Colonic mucosa (tissue), 4 donors: ENCODE data around the gene PASK. TPM values are rescaled to one million over a fixed set of nuclear protein-coding genes. Genes with fewer than 3 reads are reported as not detected.

Experiments
- DNase-seq: peaks from one replicate; pipeline ENCODE4 v3.0.0-alpha.2; 2020
- H3K27ac ChIP-seq: fragments of 200-600 bp; one replicate; pipeline ENCODE4 v1.8.0; 2021
- H3K27me3 ChIP-seq: fragments of 200-600 bp; one replicate; pipeline ENCODE4 v1.8.0; 2021
- H3K36me3 ChIP-seq: fragments of 200-600 bp; one replicate; pipeline ENCODE4 v1.8.0; 2021
- H3K4me1 ChIP-seq: fragments of 200-600 bp; one replicate; pipeline ENCODE4 v1.8.0; 2021; ENCODE audit warnings: mild to moderate bottlenecking
- H3K4me3 ChIP-seq: fragments of 200-600 bp; one replicate; pipeline ENCODE4 v1.8.0; 2021
- H3K9ac ChIP-seq, 2 donors: one replicate each; pipeline ENCODE4 v1.7.0; 2013; ENCODE audit warnings: control low read depth in 2 of 2, low read depth in 2 of 2, low read length in 2 of 2
- H3K9me3 ChIP-seq: fragments of 200-600 bp; one replicate; pipeline ENCODE4 v1.8.0; 2021
- intact Hi-C: fragments of 100-400 bp; cut with DNase I; formaldehyde crosslinking; loops from one replicate; pipeline ENCODE4 v1.14.1; 2022
- total RNA-seq, 2 donors: library from RNA; stranded (reverse); fragmentation: NEBNext Ultra II Directional in 1 of 2; extraction: Animal tissue kit (Norgen Biotek cat#: 25700) in 1 of 2; gene quantifications; one replicate each; pipeline ENCODE4 v1.2.1, GENCODE V29; 2021
- TF ChIP-seq, protein P1 (sequence below): fragments of 200-600 bp; IDR thresholded peaks from one replicate; pipeline ENCODE4 v1.8.0; 2022; ENCODE audit warnings: antibody characterized with exemption, mild to moderate bottlenecking
- donor health status: healthy.
- donor health status: DM: no; HTN: no; CAD: no.
- donor health status: DM: no; HTN: no; CAD: no.

Gene PASK
- total RNA-seq, 2 donors from 2014 or later, result 5.6 to 39.2 TPM

DNA sequence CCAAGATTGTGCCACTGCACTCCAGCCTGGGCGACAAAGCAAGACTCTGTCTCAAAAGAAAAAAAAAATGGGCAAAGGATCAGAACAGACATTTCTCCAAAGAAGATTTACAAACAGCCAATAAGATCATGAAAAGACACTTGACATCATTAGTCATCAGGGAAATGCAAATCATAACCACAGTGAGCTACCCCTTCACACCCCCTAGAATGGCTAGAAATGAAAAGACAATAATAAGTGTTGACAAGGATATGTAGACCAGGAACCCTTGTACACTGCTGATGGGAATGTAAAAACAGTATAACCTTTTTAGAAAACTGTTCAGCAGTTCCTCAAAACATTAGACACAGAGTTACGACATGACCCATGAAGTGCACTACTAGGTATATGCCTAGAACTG lies 28.8 kb downstream of the PASK start:
- Histone ChIP-seq H3K27me3 (no peaks in the 10 kb centered on the region), H3K9me3 (no peaks in the 10 kb centered on the region), H3K9ac (no peak overlapping the region), H3K27ac (no peak overlapping the region), H3K4me1 (no peaks in the 10 kb centered on the region), H3K36me3 (no peaks in the 10 kb centered on the region), H3K4me3 (no peak overlapping the region)
- TF ChIP-seq, protein P1, sequence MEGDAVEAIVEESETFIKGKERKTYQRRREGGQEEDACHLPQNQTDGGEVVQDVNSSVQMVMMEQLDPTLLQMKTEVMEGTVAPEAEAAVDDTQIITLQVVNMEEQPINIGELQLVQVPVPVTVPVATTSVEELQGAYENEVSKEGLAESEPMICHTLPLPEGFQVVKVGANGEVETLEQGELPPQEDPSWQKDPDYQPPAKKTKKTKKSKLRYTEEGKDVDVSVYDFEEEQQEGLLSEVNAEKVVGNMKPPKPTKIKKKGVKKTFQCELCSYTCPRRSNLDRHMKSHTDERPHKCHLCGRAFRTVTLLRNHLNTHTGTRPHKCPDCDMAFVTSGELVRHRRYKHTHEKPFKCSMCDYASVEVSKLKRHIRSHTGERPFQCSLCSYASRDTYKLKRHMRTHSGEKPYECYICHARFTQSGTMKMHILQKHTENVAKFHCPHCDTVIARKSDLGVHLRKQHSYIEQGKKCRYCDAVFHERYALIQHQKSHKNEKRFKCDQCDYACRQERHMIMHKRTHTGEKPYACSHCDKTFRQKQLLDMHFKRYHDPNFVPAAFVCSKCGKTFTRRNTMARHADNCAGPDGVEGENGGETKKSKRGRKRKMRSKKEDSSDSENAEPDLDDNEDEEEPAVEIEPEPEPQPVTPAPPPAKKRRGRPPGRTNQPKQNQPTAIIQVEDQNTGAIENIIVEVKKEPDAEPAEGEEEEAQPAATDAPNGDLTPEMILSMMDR, result no peak
- intact Hi-C loops, result no loop called here
- DNase-seq, result no peak

DNA sequence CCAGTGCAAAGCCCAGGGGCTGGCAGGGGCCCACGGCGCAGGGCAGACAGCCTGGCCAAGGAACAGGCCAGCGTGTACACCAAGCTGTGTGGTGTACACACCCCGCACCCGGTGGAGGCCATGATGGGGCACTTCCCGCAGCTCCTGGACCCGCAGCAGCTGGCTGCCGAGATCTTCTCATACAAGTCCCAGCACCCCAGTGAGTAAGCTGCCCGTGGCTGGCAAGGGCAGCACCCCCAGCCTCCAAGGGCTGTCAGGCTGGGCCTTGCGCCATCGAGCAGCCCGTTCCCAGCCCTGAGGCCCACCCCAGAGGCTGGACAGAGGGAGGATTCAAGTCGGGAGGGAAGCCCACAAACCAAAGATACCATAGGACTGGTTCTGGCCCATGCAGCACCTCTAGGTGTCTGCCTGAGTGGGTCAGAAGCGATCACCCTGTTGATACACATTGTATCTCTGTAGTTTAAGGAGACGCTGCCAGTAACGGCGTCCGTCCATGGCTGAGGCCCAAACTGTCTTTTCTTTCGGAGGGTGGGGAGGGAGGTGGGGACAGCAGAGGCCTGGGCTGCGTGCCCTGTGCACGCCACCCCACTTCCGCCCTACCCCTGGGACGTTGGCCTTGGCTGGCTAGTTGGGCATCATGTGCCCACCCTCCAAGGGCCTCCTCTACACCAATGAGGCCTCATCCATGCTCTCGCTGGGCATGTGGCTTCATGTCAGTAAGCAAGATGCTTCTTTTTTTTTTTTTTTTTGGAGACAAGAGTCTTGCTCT lies 30.4 kb downstream of the PASK start:
- H3K27me3 ChIP-seq, result no peaks in the 10 kb centered on the region
- H3K9ac ChIP-seq, result no peak overlapping the region
- no peaks in the 10 kb centered on the region for H3K4me1 ChIP-seq
- TF ChIP-seq, protein P1, result no peak
- H3K4me3 ChIP-seq, result no peak overlapping the region
- H3K9me3 ChIP-seq, result no peaks in the 10 kb centered on the region
- H3K36me3 ChIP-seq, result no peaks in the 10 kb centered on the region
- DNase-seq, result no peak
- intact Hi-C loops, result no loop called here
- no peak overlapping the region for H3K27ac ChIP-seq

DNA sequence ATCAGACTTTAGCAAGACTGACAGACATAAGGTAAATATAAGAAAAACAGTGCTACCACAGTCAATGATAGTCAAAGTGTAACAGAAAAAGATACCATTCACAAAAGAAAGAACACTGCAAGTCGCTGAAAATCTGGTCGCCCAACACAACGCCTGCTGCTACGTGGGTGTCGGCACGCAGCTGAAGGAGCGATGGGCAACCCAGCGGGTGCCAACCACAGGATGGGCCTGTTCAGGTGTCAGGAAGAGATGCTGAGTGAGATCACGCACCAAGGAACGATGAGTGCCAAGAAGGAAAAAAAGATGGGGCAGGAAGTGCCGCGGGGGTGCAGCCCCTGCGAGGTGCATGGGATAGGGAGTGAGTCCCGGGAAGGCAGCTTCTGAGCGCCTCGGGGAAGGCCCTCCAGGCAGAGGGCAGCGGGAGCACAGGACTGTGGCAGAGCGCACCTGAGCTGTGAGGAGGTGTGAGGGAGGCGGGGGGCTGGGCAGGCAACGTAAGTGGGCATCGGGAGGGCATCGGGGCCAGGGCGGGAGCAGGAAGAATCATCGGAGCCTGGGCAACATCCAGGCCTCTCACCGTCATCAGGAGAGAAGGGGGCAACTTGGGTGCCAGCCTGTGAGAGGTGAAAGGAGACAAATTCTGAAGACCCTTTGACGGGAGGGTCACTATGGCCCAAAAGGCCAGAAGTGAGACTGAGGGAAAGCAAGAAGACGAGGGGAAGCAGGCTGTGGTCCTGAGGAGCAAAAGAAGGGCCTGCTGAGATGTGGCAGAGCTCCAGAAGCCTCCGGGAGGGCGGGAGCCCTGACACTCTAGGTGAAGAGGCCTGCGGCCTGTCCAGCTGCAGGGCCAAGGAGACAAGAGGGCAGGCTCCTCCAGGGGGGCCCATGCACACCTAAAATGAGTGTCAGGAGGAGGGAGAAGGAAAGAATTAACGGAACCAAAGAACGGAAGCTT lies 32.4 kb downstream of the PASK start:
- no peaks in the 10 kb centered on the region for H3K27me3 ChIP-seq

DNA sequence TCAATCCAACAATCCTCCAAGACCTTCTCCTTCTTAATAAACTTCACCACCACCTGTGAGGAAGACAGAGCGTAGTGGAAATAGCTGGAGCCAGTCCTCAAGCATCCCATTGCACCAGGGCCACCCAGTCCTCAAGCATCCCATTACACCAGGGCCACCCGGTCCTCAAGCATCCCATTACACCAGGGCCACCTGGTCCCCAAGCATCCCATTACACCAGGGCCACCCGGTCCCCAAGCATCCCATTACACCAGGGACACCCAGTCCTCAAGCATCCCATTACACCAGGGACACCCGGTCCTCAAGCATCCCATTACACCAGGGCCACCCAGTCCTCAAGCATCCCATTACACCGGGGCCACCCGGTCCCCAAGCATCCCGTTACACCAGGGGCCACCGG lies 33.9 kb downstream of the PASK start:
- intact Hi-C loops, result no loop called here
- H3K9me3 ChIP-seq, result no peaks in the 10 kb centered on the region
- H3K27me3 ChIP-seq, result no peaks in the 10 kb centered on the region
- no peaks in the 10 kb centered on the region for H3K4me1 ChIP-seq
- TF ChIP-seq, protein P1, result no peak
- H3K9ac ChIP-seq, result no peak overlapping the region
- no peak overlapping the region for H3K27ac ChIP-seq
- DNase-seq, result no peak
- no peaks in the 10 kb centered on the region for H3K36me3 ChIP-seq
- no peak overlapping the region for H3K4me3 ChIP-seq

More for the DNA sequence above, 32.4 kb downstream of the PASK start:
- Histone ChIP-seq H3K4me1 (no peaks in the 10 kb centered on the region), H3K4me3 (no peak overlapping the region), H3K36me3 (no peaks in the 10 kb centered on the region), H3K27ac (no peak overlapping the region), H3K9me3 (no peaks in the 10 kb centered on the region), H3K9ac (no peak overlapping the region)
- intact Hi-C loops, result no loop called here
- TF ChIP-seq, protein P1, result no peak
- no peak for DNase-seq

DNA sequence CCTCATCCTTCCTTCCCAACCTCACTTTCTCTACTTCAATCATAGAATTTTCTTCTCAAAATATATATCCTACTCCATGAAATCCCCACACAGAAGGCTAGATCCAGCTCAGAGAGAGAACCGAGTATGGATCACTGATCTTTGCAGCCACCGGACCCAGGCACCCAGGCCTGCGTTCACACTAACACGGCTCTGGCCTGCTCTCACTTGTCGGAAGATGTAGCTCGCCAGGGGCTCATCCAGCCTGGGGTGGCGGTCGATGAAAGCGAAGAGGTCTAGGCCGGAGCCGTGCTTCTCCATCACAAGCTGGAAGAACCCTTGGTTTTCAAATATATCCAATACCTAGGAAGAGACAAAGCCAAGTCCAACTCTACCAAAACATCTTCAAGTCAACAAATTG lies 34.4 kb downstream of the PASK start:
- Histone ChIP-seq H3K27ac (no peak overlapping the region), H3K4me1 (no peaks in the 10 kb centered on the region), H3K9me3 (no peaks in the 10 kb centered on the region), H3K9ac (no peak overlapping the region), H3K4me3 (no peak overlapping the region), H3K27me3 (no peaks in the 10 kb centered on the region), H3K36me3 (no peaks in the 10 kb centered on the region)
- TF ChIP-seq, protein P1, result no peak
- no peak for DNase-seq
- intact Hi-C loops, result no loop called here
